Smooth muscle cell (in vitro differentiated cells): ENCODE data around the gene CRYGN. TPM values are rescaled to one million over a fixed set of nuclear protein-coding genes. Genes with fewer than 3 reads are reported as not detected.
A peak's percentile ranks its signal among the peaks of the same experiment; 100 is the strongest.

ENCODE experiments used
- DNase-seq: peaks from one replicate; lab custom pipeline; 2025; ENCODE audit not compliant: unreplicated experiment; lab: John Stamatoyannopoulos, UW
- H2AFZ ChIP-seq: fragments of 200-600 bp; sonication (generic); 2 replicates; pipeline ENCODE4 v1.6.0; 2016; ENCODE audit warnings: antibody characterized with exemption, low read depth, mild to moderate bottlenecking
- H3F3A ChIP-seq: fragments of 200-600 bp; sonication (generic); 2 replicates; pipeline ENCODE4 v1.6.0; 2017; ENCODE audit warnings: antibody characterized with exemption, low read depth
- H3K27ac ChIP-seq: fragments of 200-600 bp; sonication (generic); 2 replicates; pipeline ENCODE4 v1.5.1; 2016; ENCODE audit warnings: low read depth, mild to moderate bottlenecking
- H3K27me3 ChIP-seq: fragments of 200-600 bp; sonication (generic); 2 replicates; pipeline ENCODE4 v1.6.1; 2016; ENCODE audit warnings: low read depth, mild to moderate bottlenecking
- H3K36me3 ChIP-seq: fragments of 200-600 bp; sonication (generic); 2 replicates; pipeline ENCODE4 v1.5.1; 2016; ENCODE audit warnings: low read depth
- H3K4me1 ChIP-seq: fragments of 200-600 bp; sonication (generic); 2 replicates; pipeline ENCODE4 v1.5.1; 2016; ENCODE audit warnings: low read depth
- H3K4me2 ChIP-seq: fragments of 200-600 bp; sonication (generic); 2 replicates; pipeline ENCODE4 v1.6.0; 2016; ENCODE audit warnings: mild to moderate bottlenecking
- H3K4me3 ChIP-seq: fragments of 200-600 bp; sonication (generic); 2 replicates; pipeline ENCODE4 v1.5.1; 2016; ENCODE audit warnings: mild to moderate bottlenecking
- H3K79me2 ChIP-seq: fragments of 200-600 bp; sonication (generic); 2 replicates; pipeline ENCODE4 v1.6.0; 2016; ENCODE audit warnings: low read depth, mild to moderate bottlenecking
- H3K9ac ChIP-seq: fragments of 200-600 bp; sonication (generic); 2 replicates; pipeline ENCODE4 v1.6.0; 2016; ENCODE audit warnings: low read depth
- H3K9me3 ChIP-seq: fragments of 200-600 bp; sonication (generic); replicated peaks from 2 replicates; pipeline ENCODE4 v1.5.1; 2016; ENCODE audit warnings: low read depth
- H4K20me1 ChIP-seq: fragments of 200-600 bp; sonication (generic); 2 replicates; pipeline ENCODE4 v1.6.0; 2016; ENCODE audit warnings: low read depth
- WGBS: methylation state at CpG from one replicate; pipeline ENCODE4 v1.1.7; 2016; ENCODE audit warnings: low lambda C conversion rate; 5-methylcytosine and 5-hydroxymethylcytosine counted together
- polyA plus RNA-seq: library from polyadenylated mRNA; unstranded; fragments of >200 nt; fragmentation: Nextera tagmentation; extraction: Ambion mirVana; gene quantifications from 2 replicates; pipeline ENCODE4 v1.2.1, GENCODE V29; 2016
- total RNA-seq: library from RNA; depleted of rRNA; stranded (reverse); fragments of >200 nt; gene quantifications from 2 replicates; pipeline ENCODE4 v1.2.3, GENCODE V29; 2014
- TF ChIP-seq, protein P1 (sequence below): fragments of 200-600 bp; sonication (generic); IDR thresholded peaks from 2 replicates; pipeline ENCODE4 v1.5.1; 2017; ENCODE audit warnings: borderline replicate concordance, mild to moderate bottlenecking, antibody characterized with exemption; ENCODE audit not compliant: insufficient read depth, poor library complexity, severe bottlenecking

The CRYGN gene
- total RNA-seq (not detected in 2 replicates), polyA plus RNA-seq (0.13 and 0.19 TPM in 2 replicates)

DNA sequence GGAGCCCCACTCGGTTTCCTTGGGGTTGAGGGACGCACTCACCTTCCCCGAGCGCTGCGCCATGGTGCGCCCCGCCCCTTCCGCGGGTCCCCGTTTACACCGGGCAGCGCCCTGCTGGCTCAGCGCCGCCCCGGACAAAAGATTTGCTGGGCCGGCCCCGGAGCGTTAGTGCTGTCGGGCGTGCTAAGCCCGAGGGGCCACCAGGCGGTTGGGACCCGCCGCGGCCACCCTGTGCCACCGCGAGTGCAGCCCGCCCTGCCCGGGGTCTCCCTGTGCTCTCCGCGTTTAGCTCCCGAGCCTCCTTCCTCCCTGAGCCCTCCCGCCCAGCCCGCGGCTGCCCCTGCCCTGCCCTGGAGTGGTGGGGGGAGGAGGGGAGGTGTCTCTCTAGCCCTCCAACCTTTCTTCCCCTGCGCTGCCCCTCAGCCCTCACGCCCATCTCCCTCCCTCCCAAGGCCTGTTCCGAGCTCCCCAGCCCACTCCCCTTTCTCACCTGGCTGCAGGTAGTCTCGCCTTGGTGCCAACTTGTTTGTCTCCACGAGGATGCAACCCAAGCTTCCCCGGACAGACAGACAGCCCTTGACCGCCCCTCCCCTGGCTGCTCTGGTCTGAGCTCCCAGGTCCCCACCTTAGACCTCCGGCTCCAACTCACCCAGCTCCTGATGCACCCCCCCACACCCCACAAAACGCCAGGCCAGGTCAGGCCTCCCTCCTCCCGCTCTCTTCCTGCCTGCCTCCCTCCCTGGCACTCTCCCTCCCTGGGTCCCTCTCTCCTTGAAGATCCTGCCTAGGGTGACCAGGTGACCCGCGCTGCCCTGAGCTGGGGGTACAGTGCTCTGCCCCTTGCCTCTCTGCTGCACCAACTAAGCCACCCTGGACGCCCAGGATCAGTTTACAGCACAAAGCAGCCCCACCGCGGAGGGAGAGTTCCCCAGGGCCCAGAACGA, at the start of gene CRYGN:
Gene CRYGN (minus strand): TSS at position 287 of the 944 bp plus-strand sequence. CDS start 224 bp downstream, at position 63.
- H3K9ac ChIP-seq = no peak within 1 kb of the TSS
- peaks cover 5% of the 10 kb centered on the region for H3K4me1 ChIP-seq
- H3K9me3 ChIP-seq = no peaks in the 10 kb centered on the region
- peak within 1 kb of the TSS; percentile 92 for H3K4me2 ChIP-seq
- H3K79me2 ChIP-seq = no peaks in the 10 kb centered on the region
- no peaks in the 10 kb centered on the region for H3K36me3 ChIP-seq
- TF ChIP-seq, protein P1, sequence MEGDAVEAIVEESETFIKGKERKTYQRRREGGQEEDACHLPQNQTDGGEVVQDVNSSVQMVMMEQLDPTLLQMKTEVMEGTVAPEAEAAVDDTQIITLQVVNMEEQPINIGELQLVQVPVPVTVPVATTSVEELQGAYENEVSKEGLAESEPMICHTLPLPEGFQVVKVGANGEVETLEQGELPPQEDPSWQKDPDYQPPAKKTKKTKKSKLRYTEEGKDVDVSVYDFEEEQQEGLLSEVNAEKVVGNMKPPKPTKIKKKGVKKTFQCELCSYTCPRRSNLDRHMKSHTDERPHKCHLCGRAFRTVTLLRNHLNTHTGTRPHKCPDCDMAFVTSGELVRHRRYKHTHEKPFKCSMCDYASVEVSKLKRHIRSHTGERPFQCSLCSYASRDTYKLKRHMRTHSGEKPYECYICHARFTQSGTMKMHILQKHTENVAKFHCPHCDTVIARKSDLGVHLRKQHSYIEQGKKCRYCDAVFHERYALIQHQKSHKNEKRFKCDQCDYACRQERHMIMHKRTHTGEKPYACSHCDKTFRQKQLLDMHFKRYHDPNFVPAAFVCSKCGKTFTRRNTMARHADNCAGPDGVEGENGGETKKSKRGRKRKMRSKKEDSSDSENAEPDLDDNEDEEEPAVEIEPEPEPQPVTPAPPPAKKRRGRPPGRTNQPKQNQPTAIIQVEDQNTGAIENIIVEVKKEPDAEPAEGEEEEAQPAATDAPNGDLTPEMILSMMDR = no peak
- peak within 1 kb of the TSS; percentile 52 for H3K4me3 ChIP-seq
- 10% methylated on average over 35 of the region's 51 CpGs for WGBS
- DNase-seq = no peak
- no peak within 1 kb of the TSS for H3K27ac ChIP-seq
- H3K27me3 ChIP-seq = no peaks in the 10 kb centered on the region
- H4K20me1 ChIP-seq = no peaks in the 10 kb centered on the region
- H3F3A ChIP-seq = peaks cover 9% of the 10 kb centered on the region
- peak within 1 kb of the TSS; percentile 92 for H2AFZ ChIP-seq

DNA sequence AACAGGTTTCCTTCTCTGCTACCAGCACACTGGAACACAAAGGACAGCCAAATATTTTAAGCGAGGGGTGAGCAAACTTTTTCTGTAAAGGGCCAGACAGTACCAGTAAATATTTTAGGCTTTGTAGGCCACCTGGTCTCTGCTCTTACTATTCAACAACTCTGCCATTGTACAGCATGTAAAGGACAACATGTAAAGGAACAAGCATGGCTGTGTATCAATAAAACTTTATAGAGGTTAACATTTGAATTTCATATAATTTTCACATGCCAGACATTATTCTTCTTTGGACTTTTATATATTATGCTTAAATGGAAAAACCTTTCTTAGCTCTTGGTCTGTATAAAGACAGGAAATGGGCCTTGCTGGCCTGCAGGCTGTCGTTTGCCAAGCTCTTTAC, 49.6 kb upstream of the CRYGN start:
- no peaks in the 10 kb centered on the region for H3K27me3 ChIP-seq
- TF ChIP-seq, protein P1 = no peak
- H3K4me2 ChIP-seq = no peak overlapping the region
- no peak overlapping the region for H3K27ac ChIP-seq
- H4K20me1 ChIP-seq = peaks cover 61% of the 10 kb centered on the region
- 87% methylated on average over 2 of the region's 2 CpGs for WGBS
- peaks cover 61% of the 10 kb centered on the region for H3K79me2 ChIP-seq
- no peak overlapping the region for H3K4me3 ChIP-seq
- peaks cover 15% of the 10 kb centered on the region for H3K36me3 ChIP-seq
- no peaks in the 10 kb centered on the region for H3K9me3 ChIP-seq
- H3K4me1 ChIP-seq = peaks cover 27% of the 10 kb centered on the region
- no peak overlapping the region for H3K9ac ChIP-seq
- DNase-seq = no peak
- peaks cover 8% of the 10 kb centered on the region for H3F3A ChIP-seq
- no peak overlapping the region for H2AFZ ChIP-seq

- no peak overlapping the region for H3K4me2 ChIP-seq
- H3K79me2 ChIP-seq = peaks cover 53% of the 10 kb centered on the region
- H3K4me3 ChIP-seq = no peak overlapping the region
- H3K27me3 ChIP-seq = no peaks in the 10 kb centered on the region
- H3K36me3 ChIP-seq = peaks cover 15% of the 10 kb centered on the region
- H3K4me1 ChIP-seq = peaks cover 19% of the 10 kb centered on the region
- no peak overlapping the region for H3K9ac ChIP-seq
- no peak overlapping the region for H3K27ac ChIP-seq
- TF ChIP-seq, protein P1 = no peak
- no peak overlapping the region for H2AFZ ChIP-seq
- no peaks in the 10 kb centered on the region for H3K9me3 ChIP-seq
- peaks cover 6% of the 10 kb centered on the region for H3F3A ChIP-seq
- H4K20me1 ChIP-seq = peaks cover 55% of the 10 kb centered on the region
- no peak for DNase-seq
Observed at GRCh38 chr7:151488096-151488495, 48.2 kb upstream of the CRYGN start.
